Fibroblast of villous mesenchyme (primary cell): ENCODE data around the gene HOOK2. TPM values are rescaled to one million over a fixed set of nuclear protein-coding genes. Genes with fewer than 3 reads are reported as not detected.
"Not testable (repeated sequence)": the region's sequence is repeated elsewhere in the genome, so short reads cannot be mapped to it uniquely, and the experiment has no call there.

Source experiments
- DNase-seq: peaks from one replicate; pipeline ENCODE4 v3.0.0-alpha.2; 2010; ENCODE audit warnings: low read depth
- H3K4me3 ChIP-seq: 2 replicates; pipeline ENCODE4 v1.5.1; 2011; ENCODE audit warnings: low read depth, mild to moderate bottlenecking, low read length
- total RNA-seq: library from RNA; depleted of rRNA; stranded (reverse); fragments of >200 nt; gene quantifications from 2 replicates; pipeline ENCODE4 v1.2.3, GENCODE V29; 2012
- TF ChIP-seq, protein P1 (sequence below): IDR thresholded peaks from 2 replicates; pipeline ENCODE4 v1.5.1; 2012; ENCODE audit warnings: low read depth, mild to moderate bottlenecking, low read length; ENCODE audit not compliant: insufficient read depth

The HOOK2 gene, protein sequence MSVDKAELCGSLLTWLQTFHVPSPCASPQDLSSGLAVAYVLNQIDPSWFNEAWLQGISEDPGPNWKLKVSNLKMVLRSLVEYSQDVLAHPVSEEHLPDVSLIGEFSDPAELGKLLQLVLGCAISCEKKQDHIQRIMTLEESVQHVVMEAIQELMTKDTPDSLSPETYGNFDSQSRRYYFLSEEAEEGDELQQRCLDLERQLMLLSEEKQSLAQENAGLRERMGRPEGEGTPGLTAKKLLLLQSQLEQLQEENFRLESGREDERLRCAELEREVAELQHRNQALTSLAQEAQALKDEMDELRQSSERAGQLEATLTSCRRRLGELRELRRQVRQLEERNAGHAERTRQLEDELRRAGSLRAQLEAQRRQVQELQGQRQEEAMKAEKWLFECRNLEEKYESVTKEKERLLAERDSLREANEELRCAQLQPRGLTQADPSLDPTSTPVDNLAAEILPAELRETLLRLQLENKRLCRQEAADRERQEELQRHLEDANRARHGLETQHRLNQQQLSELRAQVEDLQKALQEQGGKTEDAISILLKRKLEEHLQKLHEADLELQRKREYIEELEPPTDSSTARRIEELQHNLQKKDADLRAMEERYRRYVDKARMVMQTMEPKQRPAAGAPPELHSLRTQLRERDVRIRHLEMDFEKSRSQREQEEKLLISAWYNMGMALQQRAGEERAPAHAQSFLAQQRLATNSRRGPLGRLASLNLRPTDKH
- total RNA-seq, result 12.2 and 15.1 TPM in 2 replicates

DNA sequence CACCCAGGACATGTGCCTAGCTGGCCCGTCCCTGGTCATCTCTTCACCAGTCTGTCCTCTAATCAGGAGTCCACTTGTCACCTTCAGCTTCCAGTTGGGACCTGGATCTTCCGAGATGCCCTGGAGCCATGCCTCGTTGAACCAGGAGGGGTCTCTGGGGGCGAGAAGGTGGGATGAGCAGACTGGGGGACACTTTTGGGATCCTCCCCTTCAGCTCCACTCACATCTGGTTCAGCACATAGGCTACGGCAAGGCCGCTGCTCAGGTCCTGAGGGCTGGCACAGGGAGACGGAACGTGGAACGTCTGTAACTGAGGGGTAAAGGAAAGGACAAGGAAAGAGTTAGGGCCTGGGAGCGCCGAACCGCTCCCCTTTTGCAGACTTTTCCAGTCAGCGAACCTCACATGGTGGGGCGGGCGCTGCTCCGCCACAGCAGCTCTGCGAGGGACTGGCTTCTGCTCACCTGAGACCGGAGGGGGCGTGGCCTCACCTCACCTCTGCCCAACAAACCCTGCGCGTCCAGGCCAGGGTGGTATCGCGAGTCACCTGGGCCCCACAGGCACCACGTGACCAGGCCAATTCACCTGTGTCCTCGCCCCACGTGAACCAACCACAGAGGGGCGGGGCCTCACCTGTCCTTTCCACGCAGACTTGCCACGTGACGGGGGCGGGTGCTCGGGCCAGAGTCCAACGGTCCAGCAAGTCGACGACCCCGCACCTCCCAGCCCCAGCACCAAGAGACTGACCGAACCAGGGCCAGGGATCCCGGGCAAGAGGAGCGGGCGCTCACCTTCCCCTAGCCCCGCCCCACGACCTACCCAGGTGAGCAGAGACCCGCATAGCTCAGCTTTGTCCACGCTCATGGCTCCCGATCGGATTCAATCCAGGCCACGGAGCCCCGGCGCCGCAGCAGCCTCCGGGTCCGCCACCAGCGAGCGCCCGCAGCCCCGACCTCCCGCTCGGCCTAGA lies at the start of gene HOOK2:
TSS of gene HOOK2 (minus strand) at position 965 of the 968 bp plus-strand sequence. CDS start at position 862, 103 bp downstream.
- DNase-seq, result no peak
- TF ChIP-seq, protein P1, sequence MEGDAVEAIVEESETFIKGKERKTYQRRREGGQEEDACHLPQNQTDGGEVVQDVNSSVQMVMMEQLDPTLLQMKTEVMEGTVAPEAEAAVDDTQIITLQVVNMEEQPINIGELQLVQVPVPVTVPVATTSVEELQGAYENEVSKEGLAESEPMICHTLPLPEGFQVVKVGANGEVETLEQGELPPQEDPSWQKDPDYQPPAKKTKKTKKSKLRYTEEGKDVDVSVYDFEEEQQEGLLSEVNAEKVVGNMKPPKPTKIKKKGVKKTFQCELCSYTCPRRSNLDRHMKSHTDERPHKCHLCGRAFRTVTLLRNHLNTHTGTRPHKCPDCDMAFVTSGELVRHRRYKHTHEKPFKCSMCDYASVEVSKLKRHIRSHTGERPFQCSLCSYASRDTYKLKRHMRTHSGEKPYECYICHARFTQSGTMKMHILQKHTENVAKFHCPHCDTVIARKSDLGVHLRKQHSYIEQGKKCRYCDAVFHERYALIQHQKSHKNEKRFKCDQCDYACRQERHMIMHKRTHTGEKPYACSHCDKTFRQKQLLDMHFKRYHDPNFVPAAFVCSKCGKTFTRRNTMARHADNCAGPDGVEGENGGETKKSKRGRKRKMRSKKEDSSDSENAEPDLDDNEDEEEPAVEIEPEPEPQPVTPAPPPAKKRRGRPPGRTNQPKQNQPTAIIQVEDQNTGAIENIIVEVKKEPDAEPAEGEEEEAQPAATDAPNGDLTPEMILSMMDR, result no peak

DNA sequence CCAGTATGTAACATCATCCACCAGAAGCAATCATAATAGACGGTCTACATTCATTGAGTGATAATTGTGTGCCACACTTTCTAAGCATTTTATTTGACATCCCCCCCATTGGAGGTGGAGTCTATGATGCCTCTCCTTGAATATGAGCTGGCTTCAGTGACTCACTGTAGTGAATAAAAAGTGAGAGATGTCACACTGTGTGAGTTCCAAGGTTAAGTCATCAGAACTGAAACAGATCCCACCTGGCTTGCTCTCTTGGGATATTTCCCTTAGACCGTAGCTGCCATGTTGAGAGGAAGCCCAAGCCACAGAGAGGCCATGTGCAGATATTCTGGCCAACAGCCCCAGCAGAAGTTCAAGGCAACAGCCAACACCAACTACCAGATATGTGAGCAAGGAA lies 46.4 kb upstream of the HOOK2 start:
- no peak overlapping the region for H3K4me3 ChIP-seq
- TF ChIP-seq, protein P1, result no peak
- no peak for DNase-seq

More for the DNA sequence above, at the start of gene HOOK2:
- H3K4me3 ChIP-seq, result peak within 1 kb of the TSS; percentile 73

DNA sequence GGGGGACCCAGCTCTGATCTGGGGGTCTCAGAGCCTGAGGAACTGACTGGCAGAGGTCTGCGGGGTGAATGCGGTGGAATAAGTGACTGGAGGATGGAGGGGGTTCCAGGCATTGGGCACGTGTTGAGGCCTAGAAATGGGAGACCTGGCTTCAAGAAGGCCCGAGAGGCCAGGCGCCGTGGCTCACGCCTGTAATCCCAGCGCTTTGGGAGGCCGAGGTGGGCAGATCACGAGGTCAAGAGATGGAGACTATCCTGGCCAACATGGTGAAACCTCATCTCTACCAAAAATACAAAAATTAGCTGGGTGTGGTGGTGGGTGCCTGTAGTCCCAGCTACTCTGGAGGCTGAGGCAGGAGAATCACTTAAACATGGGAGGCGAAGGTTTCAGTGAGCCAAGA lies 42.5 kb upstream of the HOOK2 start:
- not testable (repeated sequence) for DNase-seq, H3K4me3 ChIP-seq

DNA sequence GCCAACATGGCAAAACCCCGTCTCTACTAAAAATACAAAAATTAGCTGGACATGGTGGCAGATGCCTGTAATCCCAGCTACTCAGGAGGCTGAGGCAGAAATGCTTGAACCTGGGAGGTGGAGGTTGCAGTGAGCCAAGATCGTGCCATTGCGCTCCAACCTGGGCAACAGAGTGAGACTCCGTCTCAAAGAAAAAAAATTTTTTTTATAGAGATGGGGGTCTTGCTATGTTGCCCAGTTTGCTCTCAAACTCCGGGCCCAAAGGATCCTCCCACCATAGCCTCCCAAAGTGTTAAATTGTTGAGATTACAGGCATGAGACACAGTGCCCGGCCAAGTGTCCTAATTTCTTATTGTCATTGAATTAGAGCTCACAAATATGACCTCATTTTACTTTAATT lies 41.8 kb upstream of the HOOK2 start:
- DNase-seq, H3K4me3 ChIP-seq: not testable (repeated sequence)

DNA sequence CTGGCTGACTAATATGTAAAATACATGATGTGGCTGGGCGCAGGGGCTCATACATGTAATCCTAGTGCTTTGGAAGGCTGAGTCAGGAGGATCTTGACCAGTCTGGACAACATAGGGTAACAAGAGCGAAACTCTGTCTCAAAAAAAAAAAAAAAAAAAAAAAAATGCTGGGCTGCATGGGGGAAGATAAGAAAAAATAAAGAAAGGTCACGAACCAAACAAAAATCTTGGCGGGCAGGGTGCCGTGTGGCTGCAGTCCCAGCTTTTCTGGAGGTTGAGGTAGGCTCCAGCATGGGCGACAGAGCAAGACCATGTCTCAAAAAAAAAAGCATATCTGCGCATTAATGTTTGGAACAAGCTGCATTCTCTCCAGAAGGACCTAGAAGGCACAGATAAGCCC lies 39.7 kb upstream of the HOOK2 start:
- H3K4me3 ChIP-seq, result no peak overlapping the region
- TF ChIP-seq, protein P1, result no peak
- no peak for DNase-seq

DNA sequence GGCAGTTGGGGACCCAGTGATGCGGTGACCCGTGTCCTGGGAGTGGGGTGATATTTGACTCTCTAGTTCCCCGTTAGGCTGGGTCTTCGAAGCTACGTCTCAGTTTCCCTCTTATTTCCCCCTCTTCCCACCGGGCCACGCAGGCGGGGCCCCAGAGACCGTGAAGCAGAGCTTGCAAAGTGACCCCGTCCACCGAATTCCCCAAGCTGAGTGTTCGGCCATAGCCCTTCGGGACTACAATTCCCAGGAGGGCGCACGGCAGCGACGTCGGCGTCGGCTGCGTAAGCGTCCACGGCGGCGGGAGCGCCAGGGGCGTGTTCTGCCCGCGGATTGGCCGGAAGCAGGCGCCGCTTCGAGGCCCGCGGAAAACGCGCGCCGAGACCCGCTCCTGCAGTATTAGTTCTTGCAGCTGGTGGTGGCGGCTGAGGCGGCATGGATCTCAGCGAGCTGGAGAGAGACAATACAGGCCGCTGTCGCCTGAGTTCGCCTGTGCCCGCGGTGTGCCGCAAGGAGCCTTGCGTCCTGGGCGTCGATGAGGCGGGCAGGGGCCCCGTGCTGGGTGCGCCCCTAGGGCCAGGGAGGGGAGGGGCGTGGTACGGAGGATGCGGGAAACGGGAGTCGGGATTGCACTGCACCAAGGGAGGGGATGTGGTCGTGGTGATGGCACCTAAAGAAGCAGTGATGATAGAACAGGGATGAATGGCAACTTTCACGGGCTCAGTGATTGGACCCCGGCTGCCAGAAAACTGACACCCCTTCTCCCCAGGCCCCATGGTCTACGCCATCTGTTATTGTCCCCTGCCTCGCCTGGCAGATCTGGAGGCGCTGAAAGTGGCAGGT lies 31.1 kb upstream of the HOOK2 start, which contains the start of gene RNASEH2A:
TSS of gene RNASEH2A (plus strand) at position 343 of the 840 bp plus-strand sequence. CDS start at position 433, 90 bp downstream.
- TF ChIP-seq, protein P1, result peak; percentile 3
- H3K4me3 ChIP-seq, result peak within 1 kb of the TSS; percentile 82
- DNase-seq, result peak; percentile 89

DNA sequence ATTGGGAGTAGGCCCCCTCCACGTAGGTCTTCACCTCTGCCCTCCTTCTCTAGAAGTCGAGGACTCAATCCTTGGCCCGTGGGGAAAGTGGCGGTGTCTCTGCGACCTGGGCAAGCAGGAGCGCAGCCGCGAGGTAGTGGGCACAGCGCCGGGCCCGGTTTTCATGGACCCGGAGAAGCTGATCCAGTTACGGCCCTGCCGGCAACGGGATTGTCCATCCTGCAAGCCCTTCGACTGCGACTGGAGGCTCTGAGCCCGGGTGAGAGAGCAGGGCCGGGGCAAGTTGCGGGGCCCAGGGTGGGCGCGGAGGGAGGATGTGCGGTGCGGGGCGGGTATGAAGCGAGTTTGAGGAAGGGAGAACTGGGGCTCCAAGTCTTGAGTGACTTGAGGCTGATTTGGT lies 28.7 kb upstream of the HOOK2 start:
- TF ChIP-seq, protein P1, result no peak
- DNase-seq, result no peak
- H3K4me3 ChIP-seq, result no peak overlapping the region
